HG03060 (cell line): ENCODE measurements around the gene CELF1.
"Not testable (repeated sequence)": the region's sequence is repeated elsewhere in the genome, so short reads cannot be mapped to it uniquely, and the experiment has no call there.

Source experiments
- ATAC-seq: cut with Tn5 transposase; IDR thresholded peaks from one replicate; pipeline ENCODE4 v1.9.1; 2021; ENCODE audit warnings: low read depth, moderate number of reproducible peaks; ENCODE audit not compliant: unreplicated experiment

CELF1 gene

GRCh38 chr11:47545298-47545697 lies 7.6 kb downstream of the CELF1 start:
- ATAC-seq = no peak

GRCh38 chr11:47541070-47541469 lies 11.9 kb downstream of the CELF1 start:
- ATAC-seq = no peak

GRCh38 chr11:47539681-47540039 lies 13.3 kb downstream of the CELF1 start:
- ATAC-seq = no peak

- no peak for ATAC-seq
Measured at GRCh38 chr11:47538741-47539565, 14.0 kb downstream of the CELF1 start.

GRCh38 chr11:47536915-47537314 lies 16.0 kb downstream of the CELF1 start:
- ATAC-seq = no peak

GRCh38 chr11:47534704-47535251 lies 18.2 kb downstream of the CELF1 start:
- ATAC-seq = no peak

GRCh38 chr11:47533690-47534151 lies 19.2 kb downstream of the CELF1 start:
- no peak for ATAC-seq

GRCh38 chr11:47532597-47533213 lies 20.2 kb downstream of the CELF1 start:
- no peak for ATAC-seq

- ATAC-seq = no peak
Measured at GRCh38 chr11:47531666-47532065, 21.3 kb downstream of the CELF1 start.

- ATAC-seq = not testable (repeated sequence)
Measured at GRCh38 chr11:47530721-47531120, 22.2 kb downstream of the CELF1 start.

GRCh38 chr11:47529951-47530350 lies 23.0 kb downstream of the CELF1 start:
- ATAC-seq = no peak

- ATAC-seq = no peak
Measured at GRCh38 chr11:47527186-47527585, 25.7 kb downstream of the CELF1 start.

GRCh38 chr11:47526032-47526431 lies 26.9 kb downstream of the CELF1 start:
- ATAC-seq = not testable (repeated sequence)

- no peak for ATAC-seq
Measured at GRCh38 chr11:47524291-47524874, 28.5 kb downstream of the CELF1 start.

- no peak for ATAC-seq
Measured at GRCh38 chr11:47523490-47524225, 29.3 kb downstream of the CELF1 start.

- no peak for ATAC-seq
Measured at GRCh38 chr11:47518212-47518964, 34.5 kb downstream of the CELF1 start.

GRCh38 chr11:47516984-47517853 lies 35.7 kb downstream of the CELF1 start:
- ATAC-seq = no peak

- no peak for ATAC-seq
Measured at GRCh38 chr11:47516155-47516554, 36.8 kb downstream of the CELF1 start.
